ENCODE data around the gene KANK4. TPM values are rescaled to one million over a fixed set of nuclear protein-coding genes. Genes with fewer than 3 reads are reported as not detected.

Gene KANK4
- polyA plus RNA-seq, 2 of the 4 experiments (the other 2 are of a cell fraction): 0.66 to 0.81 TPM

- no peak overlapping the region for H3K27ac ChIP-seq
- DNase-seq (ENCODE audit: low read depth in 1 of 2, low spot score in 1 of 2) (no peak), FAIRE-seq (no peak), ATAC-seq (no peak)
- no peaks in the 10 kb centered on the region for H3K9me3 ChIP-seq
- CTCF ChIA-PET: interaction anchor here (1.2 to 2.9 kb wide), 3 partner anchors 8 to 124 kb away, joined by 4 to 7 read pairs (median 4); no protein-coding TSS in a partner anchor
- TF ChIP-seq EHF (CRISPR knock-in tag; IDR thresholded peaks at IDR 0.05) (no peak), RCOR1 (IDR thresholded peaks at IDR 0.05; ENCODE audit: low read depth, low read length) (no peak), RNF2 (IDR thresholded peaks at IDR 0.05; ENCODE audit: borderline replicate concordance, low read depth) (no peak), PHF8 (IDR thresholded peaks at IDR 0.05; ENCODE audit: borderline replicate concordance, low read depth) (no peak), GATA3 (IDR thresholded peaks at IDR 0.05; ENCODE audit: borderline replicate concordance) (no peak), CTCF (IDR thresholded peaks at IDR 0.05) (no peak), NR3C1 (IDR thresholded peaks at IDR 0.05) (no peak), HDAC2 (IDR thresholded peaks at IDR 0.05) (no peak), FOXS1 (CRISPR knock-in tag; IDR thresholded peaks at IDR 0.05) (no peak)
- H3K4me1 ChIP-seq: no peaks in the 10 kb centered on the region
- POLR2A ChIA-PET: no interaction called here
- 28% methylated on average over 8 of the region's 8 CpGs for WGBS (ENCODE audit: missing lambda C conversion rate)
- no peak overlapping the region for H3K4me3 ChIP-seq
- H3K4me2 ChIP-seq: no peak overlapping the region
These were observed 19.6 kb downstream of the KANK4 start for GRCh38 chr1:62299426-62300200.

GRCh38 chr1:62295921-62296491 lies 23.2 kb downstream of the KANK4 start:
- 55% methylated on average over 6 of the region's 6 CpGs for WGBS (ENCODE audit: missing lambda C conversion rate)
- no peak overlapping the region for H3K4me3 ChIP-seq
- ATAC-seq: no peak

More at GRCh38 chr1:62295921-62296491, 23.2 kb downstream of the KANK4 start:
- TF ChIP-seq TFCP2L1 (CRISPR knock-in tag; IDR thresholded peaks at IDR 0.05) (no peak), PHF8 (IDR thresholded peaks at IDR 0.05; ENCODE audit: borderline replicate concordance, low read depth) (no peak), HMGXB4 (CRISPR knock-in tag; IDR thresholded peaks at IDR 0.05; ENCODE audit: borderline replicate concordance) (no peak), RCOR1 (IDR thresholded peaks at IDR 0.05; ENCODE audit: low read depth, low read length) (no peak), CHD2 (IDR thresholded peaks at IDR 0.05; ENCODE audit: low read length, partially characterized antibody) (no peak), USF2 (IDR thresholded peaks at IDR 0.05) (no peak), FOSB (CRISPR knock-in tag; IDR thresholded peaks at IDR 0.05) (no peak), EHF (CRISPR knock-in tag; IDR thresholded peaks at IDR 0.05) (no peak), JUNB (IDR thresholded peaks at IDR 0.05) (no peak), PBX3 (IDR thresholded peaks at IDR 0.05) (no peak), ELK1 (IDR thresholded peaks at IDR 0.05; ENCODE audit: low read depth, low read length) (no peak), SREBF2 (IDR thresholded peaks at IDR 0.05) (no peak), EP300 (IDR thresholded peaks at IDR 0.05) (no peak), EHMT2 (IDR thresholded peaks at IDR 0.05; ENCODE audit: low read depth) (no peak), NR3C1 (IDR thresholded peaks at IDR 0.05) (no peak)
- POLR2A ChIA-PET: no interaction called here
- CTCF ChIA-PET: no interaction called here
- H3K4me2 ChIP-seq: no peak overlapping the region
- DNase-seq (ENCODE audit: low read depth in 1 of 2, low spot score in 1 of 2) (no peak), FAIRE-seq (no peak)
- H3K27ac ChIP-seq: no peak overlapping the region
- no peaks in the 10 kb centered on the region for H3K4me1 ChIP-seq
- no peaks in the 10 kb centered on the region for H3K9me3 ChIP-seq

Measured in A549 (cell line).